Prostate gland (tissue), 2 donors: Measurements from ENCODE around the gene ATRN. TPM values are rescaled to one million over a fixed set of nuclear protein-coding genes. Genes with fewer than 3 reads are reported as not detected.

Experiments used
- DNase-seq: peaks from one replicate; pipeline ENCODE4 v3.0.0-alpha.2; 2019; ENCODE audit warnings: low spot score
- H3K27ac ChIP-seq, 2 donors: fragments of 200-600 bp; sonication (generic); 2 replicates each; pipeline ENCODE4 v1.5.1; 2017 to 2019
- H3K27me3 ChIP-seq: fragments of 200-600 bp; sonication (generic); replicated peaks from 2 replicates; pipeline ENCODE4 v1.5.1; 2019; ENCODE audit not compliant: insufficient read depth
- H3K36me3 ChIP-seq, 2 donors: fragments of 200-600 bp; sonication (generic); 1 replicate in 1 of 2; 2 replicates in 1 of 2; pipeline versions ENCODE4 v1.5.1 to v1.8.1; 2017 to 2019
- H3K4me1 ChIP-seq: fragments of 200-600 bp; sonication (generic); replicated peaks from 2 replicates; pipeline ENCODE4 v1.5.1; 2019
- H3K4me3 ChIP-seq, 2 donors: fragments of 200-600 bp; sonication (generic); 2 replicates each; pipeline ENCODE4 v1.5.1; 2017 to 2019
- H3K9me3 ChIP-seq: fragments of 200-600 bp; sonication (generic); 2 replicates; pipeline ENCODE4 v1.5.1; 2017
- CTCF ChIP-seq, 4 experiments: fragments of 200-600 bp in 2 of 4; fragments of 450-650 bp in 2 of 4; sonication (generic) in 2 of 4; IDR thresholded peaks; 1 replicate in 3 of 4; 2 replicates in 1 of 4; pipeline ENCODE4 v1.5.1; 2016 to 2019; ENCODE audit warnings: antibody characterized with exemption in 4 of 4, mild to moderate bottlenecking in 2 of 4, moderate library complexity in 2 of 4
- POLR2A ChIP-seq: fragments of 450-650 bp; IDR thresholded peaks from one replicate; pipeline ENCODE4 v1.6.1; 2016; ENCODE audit warnings: antibody characterized with exemption, mild to moderate bottlenecking
- POLR2AphosphoS5 ChIP-seq: sonication (generic); formaldehyde crosslinking; IDR thresholded peaks from one replicate; pipeline ENCODE4 v1.6.1; 2017; ENCODE audit warnings: antibody characterized with exemption
- WGBS: methylation state at CpG from one replicate; pipeline ENCODE4 v1.1.5; 2018; 5-methylcytosine and 5-hydroxymethylcytosine counted together
- intact Hi-C: fragments of 100-400 bp; cut with DNase I; formaldehyde crosslinking; loops from one replicate; pipeline ENCODE4 v1.14.2; 2022
- small RNA-seq, 2 donors: library from RNA; depleted of rRNA; stranded (forward); fragments of <200 nt; gene quantifications; one replicate each; pipeline ENCODE3, GENCODE V24; 2016
- total RNA-seq, 2 donors: library from RNA; depleted of rRNA; stranded (reverse); fragments of >200 nt; gene quantifications; one replicate each; pipeline ENCODE4 v1.1.0, GENCODE V29; 2016

The ATRN gene
- total RNA-seq, 2 donors from 2014 or later: 34.6 to 38.1 TPM

- no peak for TF ChIP-seq CTCF (IDR thresholded peaks at IDR 0.05)
- no peak for TF ChIP-seq POLR2AphosphoS5
- no peak for TF ChIP-seq POLR2A
- H3K9me3 ChIP-seq: no peaks in the 10 kb centered on the region
- no peak for DNase-seq
- 87% methylated on average over 16 of the region's 16 CpGs for WGBS
- intact Hi-C loops: no loop called here
- H3K27ac ChIP-seq: no peak overlapping the region
- no peaks in the 10 kb centered on the region for H3K36me3 ChIP-seq
- H3K4me3 ChIP-seq: no peak overlapping the region
- no peaks in the 10 kb centered on the region for H3K27me3 ChIP-seq
- no peaks in the 10 kb centered on the region for H3K4me1 ChIP-seq
These were observed 228.2 kb downstream of the ATRN start for GRCh38 chr20:3699037-3699436.

Small RNA genes within 50 kb of the gene (small RNA-seq; reads per million reads assigned to genes)
- 0 reads per million in 2 donors for gene AL353193.1

Other genes starting within 250 kb of the ATRN start
- 10 to 100 TPM in 1 of 2 donors, 1 to 10 TPM in 1; 9.2 to 12.7 TPM for gene SLC4A11, start 231.8 kb upstream of the ATRN start, total RNA-seq
- 10 to 100 TPM; 10.9 to 24.8 TPM for gene DNAAF9, start 63.3 kb upstream of the ATRN start, total RNA-seq
- gene GFRA4, start 192.4 kb downstream of the ATRN start, total RNA-seq: not detected
- 10 to 100 TPM; 18.2 to 38.3 TPM for gene ADAM33, start 211.0 kb downstream of the ATRN start, total RNA-seq
- 1 to 10 TPM in 1 of 2 donors, under 1 TPM in 1; 0.32 to 5.3 TPM for gene SIGLEC1, start 241.6 kb downstream of the ATRN start, total RNA-seq